Brain microvascular endothelial cell (primary cell): ENCODE results near the gene SUPV3L1.
"Not testable (repeated sequence)": the region's sequence is repeated elsewhere in the genome, so short reads cannot be mapped to it uniquely, and the experiment has no call there.

Source experiments
- DNase-seq: peaks from one replicate; pipeline ENCODE4 v3.0.0-alpha.2; 2020
- H3K27ac ChIP-seq: fragments of 250-450 bp; sonication (Bioruptor Pico); 2 replicates; pipeline ENCODE4 v1.5.1; 2020; ENCODE audit warnings: mild to moderate bottlenecking, moderate library complexity
- H3K27me3 ChIP-seq: fragments of 250-450 bp; sonication (Bioruptor Pico); replicated peaks from 2 replicates; pipeline ENCODE4 v1.5.1; 2020; ENCODE audit warnings: mild to moderate bottlenecking
- H3K36me3 ChIP-seq: fragments of 250-450 bp; sonication (Bioruptor Pico); replicated peaks from 2 replicates; pipeline ENCODE4 v1.5.1; 2020; ENCODE audit warnings: mild to moderate bottlenecking
- H3K4me3 ChIP-seq: 2 replicates; pipeline ENCODE4 v1.5.1; 2011; ENCODE audit warnings: low read depth, mild to moderate bottlenecking, control low read depth, low read length, moderate library complexity
- CTCF ChIP-seq: IDR thresholded peaks from 2 replicates; pipeline ENCODE4 v1.5.1; 2011; ENCODE audit warnings: low read depth, mild to moderate bottlenecking, moderate library complexity, low read length, control low read depth, inconsistent platforms; ENCODE audit errors: missing control alignments
- in situ Hi-C: cut with HindIII; loops from 2 replicates; pipeline ENCODE4 v1.10.0; 2017; ENCODE audit warnings: low sequenced_read_pairs, low pct_ligation_motif_present

The SUPV3L1 gene

GRCh38 chr10:69179743-69180524 is at the start of gene SUPV3L1:
TSS of gene SUPV3L1 (plus strand) at chr10:69180234. CDS start at chr10:69180292, 58 bp downstream.
- Histone ChIP-seq H3K4me3 (peak within 1 kb of the TSS; percentile 96), H3K27ac (peak within 1 kb of the TSS; percentile 99), H3K27me3 (no peaks in the 10 kb centered on the region), H3K36me3 (peaks cover 2% of the 10 kb centered on the region)
- TF ChIP-seq CTCF, result no peak
- peak; percentile 98 for DNase-seq
- in situ Hi-C loops, result no loop called here

GRCh38 chr10:69130251-69130650 is 49.8 kb upstream of the SUPV3L1 start:
- H3K27me3 ChIP-seq, result no peaks in the 10 kb centered on the region
- peaks cover 4% of the 10 kb centered on the region for H3K36me3 ChIP-seq
- no peak for DNase-seq
- H3K27ac ChIP-seq, result no peak overlapping the region
- no peak overlapping the region for H3K4me3 ChIP-seq
- in situ Hi-C loops, result no loop called here
- TF ChIP-seq CTCF, result no peak

GRCh38 chr10:69139961-69140360 is 40.1 kb upstream of the SUPV3L1 start:
- no peak for DNase-seq
- H3K36me3 ChIP-seq, result peaks cover 2% of the 10 kb centered on the region
- no peak overlapping the region for H3K27ac ChIP-seq
- no peaks in the 10 kb centered on the region for H3K27me3 ChIP-seq
- TF ChIP-seq CTCF, result no peak
- H3K4me3 ChIP-seq, result no peak overlapping the region
- in situ Hi-C loops, result no loop called here

GRCh38 chr10:69141304-69141703 is 38.7 kb upstream of the SUPV3L1 start:
- no peak for TF ChIP-seq CTCF
- in situ Hi-C loops, result no loop called here
- Histone ChIP-seq H3K27ac (no peak overlapping the region), H3K27me3 (no peaks in the 10 kb centered on the region), H3K36me3 (peaks cover 2% of the 10 kb centered on the region), H3K4me3 (no peak overlapping the region)
- no peak for DNase-seq

- in situ Hi-C loops, result not testable (repeated sequence)
These were observed 38.0 kb upstream of the SUPV3L1 start for GRCh38 chr10:69142074-69142473.

GRCh38 chr10:69142983-69143382 is 37.1 kb upstream of the SUPV3L1 start:
- no peak for TF ChIP-seq CTCF
- H3K27ac ChIP-seq, result no peak overlapping the region
- in situ Hi-C loops, result no loop called here

More at GRCh38 chr10:69142074-69142473, 38.0 kb upstream of the SUPV3L1 start:
- not testable (repeated sequence) for H3K27ac ChIP-seq, H3K36me3 ChIP-seq, DNase-seq, H3K27me3 ChIP-seq, H3K4me3 ChIP-seq

More at GRCh38 chr10:69142983-69143382, 37.1 kb upstream of the SUPV3L1 start:
- DNase-seq, result no peak
- no peak overlapping the region for H3K4me3 ChIP-seq
- H3K27me3 ChIP-seq, result no peaks in the 10 kb centered on the region
- no peaks in the 10 kb centered on the region for H3K36me3 ChIP-seq
